Omental fat pad (tissue), 4 donors: ENCODE measurements around the gene CYTH3. TPM values are rescaled to one million over a fixed set of nuclear protein-coding genes. Genes with fewer than 3 reads are reported as not detected.
"Not testable (repeated sequence)": the region's sequence is repeated elsewhere in the genome, so short reads cannot be mapped to it uniquely, and the experiment has no call there.

Experiments used
- ATAC-seq: fragments of 150-250 bp; one replicate; pipeline ENCODE4 v1.9.1; 2016; ENCODE audit warnings: mild to moderate bottlenecking, moderate library complexity; ENCODE audit not compliant: low FRiP score
- DNase-seq: peaks from one replicate; pipeline ENCODE4 v3.0.0-alpha.2; 2019; ENCODE audit warnings: low spot score
- total RNA-seq, 4 donors: library from RNA; depleted of rRNA; stranded (reverse); fragments of >200 nt; gene quantifications; one replicate each; pipeline ENCODE4 v1.1.0, GENCODE V29; 2016
- TF ChIP-seq, protein P1 (sequence below), 3 donors: fragments of 450-650 bp; IDR thresholded peaks; one replicate each; pipeline ENCODE4 v1.5.1; 2016 to 2017; ENCODE audit warnings: antibody characterized with exemption in 3 of 3, mild to moderate bottlenecking in 3 of 3, moderate library complexity in 2 of 3

The CYTH3 gene
- total RNA-seq, 4 donors from 2014 or later, result 34.2 to 87.0 (median 60.2) TPM

GRCh38 chr7:6156734-6157133 is 115.7 kb downstream of the CYTH3 start:
- DNase-seq, result no peak
- ATAC-seq, result no peak
- TF ChIP-seq, protein P1, sequence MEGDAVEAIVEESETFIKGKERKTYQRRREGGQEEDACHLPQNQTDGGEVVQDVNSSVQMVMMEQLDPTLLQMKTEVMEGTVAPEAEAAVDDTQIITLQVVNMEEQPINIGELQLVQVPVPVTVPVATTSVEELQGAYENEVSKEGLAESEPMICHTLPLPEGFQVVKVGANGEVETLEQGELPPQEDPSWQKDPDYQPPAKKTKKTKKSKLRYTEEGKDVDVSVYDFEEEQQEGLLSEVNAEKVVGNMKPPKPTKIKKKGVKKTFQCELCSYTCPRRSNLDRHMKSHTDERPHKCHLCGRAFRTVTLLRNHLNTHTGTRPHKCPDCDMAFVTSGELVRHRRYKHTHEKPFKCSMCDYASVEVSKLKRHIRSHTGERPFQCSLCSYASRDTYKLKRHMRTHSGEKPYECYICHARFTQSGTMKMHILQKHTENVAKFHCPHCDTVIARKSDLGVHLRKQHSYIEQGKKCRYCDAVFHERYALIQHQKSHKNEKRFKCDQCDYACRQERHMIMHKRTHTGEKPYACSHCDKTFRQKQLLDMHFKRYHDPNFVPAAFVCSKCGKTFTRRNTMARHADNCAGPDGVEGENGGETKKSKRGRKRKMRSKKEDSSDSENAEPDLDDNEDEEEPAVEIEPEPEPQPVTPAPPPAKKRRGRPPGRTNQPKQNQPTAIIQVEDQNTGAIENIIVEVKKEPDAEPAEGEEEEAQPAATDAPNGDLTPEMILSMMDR (IDR thresholded peaks at IDR 0.05), result no peak

DNA sequence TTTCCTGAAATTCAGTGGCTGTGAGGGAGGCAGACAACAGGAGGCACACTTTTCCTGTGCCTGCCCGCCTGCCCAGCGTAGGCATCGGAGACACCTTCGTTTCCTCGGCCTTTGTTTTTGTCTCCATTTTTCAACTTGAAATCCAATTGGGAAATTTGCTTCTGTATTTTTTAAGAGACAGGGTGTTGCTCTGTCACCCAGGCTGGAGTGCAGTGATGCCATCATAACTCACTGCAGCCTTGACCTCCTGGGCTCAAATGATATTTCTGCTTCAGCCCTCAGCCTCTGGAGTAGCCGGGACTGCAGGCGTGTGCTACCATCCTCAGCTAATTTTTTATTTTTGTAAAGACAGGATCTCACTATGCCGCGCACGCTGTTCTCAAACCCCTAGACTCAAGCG is 116.8 kb downstream of the CYTH3 start:
- no peak for ATAC-seq
- TF ChIP-seq, protein P1 (IDR thresholded peaks at IDR 0.05), result no peak
- no peak for DNase-seq

- TF ChIP-seq, protein P1 (IDR thresholded peaks at IDR 0.05), result no peak
- DNase-seq (no peak), ATAC-seq (no peak)
Observed at GRCh38 chr7:6154542-6155404, 117.7 kb downstream of the CYTH3 start.

GRCh38 chr7:6153646-6154541 is 118.5 kb downstream of the CYTH3 start:
- DNase-seq (no peak), ATAC-seq (no peak)
- TF ChIP-seq, protein P1 (IDR thresholded peaks at IDR 0.05), result no peak

DNA sequence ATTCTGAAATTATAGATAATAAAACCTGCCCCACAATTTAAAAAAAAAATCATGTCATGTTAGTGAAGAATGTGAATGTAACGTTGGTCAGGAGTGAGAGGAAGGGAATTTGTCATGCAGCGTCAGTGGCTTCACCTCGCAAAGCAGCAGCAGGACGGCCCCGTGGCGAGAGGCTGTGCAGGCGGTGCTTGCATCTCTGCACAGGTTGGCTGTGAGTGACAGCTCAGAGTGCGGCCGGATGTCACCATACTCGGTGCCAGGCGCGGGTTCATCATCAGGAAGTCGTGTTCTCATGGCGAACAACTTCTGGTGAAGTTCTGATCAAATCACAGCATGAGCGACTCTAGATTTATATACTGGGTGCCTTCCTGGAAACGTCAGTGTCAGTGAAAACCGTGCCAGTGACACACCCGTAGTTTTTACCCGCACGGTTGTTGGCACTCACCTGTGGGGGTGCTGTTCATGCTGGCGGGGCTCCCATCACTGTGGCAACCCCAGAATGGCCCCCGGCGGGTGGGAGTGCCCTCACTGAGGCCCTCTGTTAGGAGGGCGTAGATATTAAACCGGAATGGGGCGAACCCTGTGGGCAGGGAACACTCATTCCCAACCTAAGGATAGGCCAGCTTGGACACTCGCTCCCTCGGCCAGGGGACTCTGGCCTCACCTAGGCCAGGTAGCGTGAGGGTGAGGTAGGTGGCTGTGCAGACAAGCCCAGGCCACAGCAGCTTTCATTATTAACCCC is 120.3 kb downstream of the CYTH3 start:
- DNase-seq (no peak), ATAC-seq (no peak)
- TF ChIP-seq, protein P1 (IDR thresholded peaks at IDR 0.05), result no peak

GRCh38 chr7:6151527-6151926 is 120.9 kb downstream of the CYTH3 start:
- not testable (repeated sequence) for ATAC-seq, DNase-seq

GRCh38 chr7:6149996-6150395 is 122.4 kb downstream of the CYTH3 start:
- DNase-seq (no peak), ATAC-seq (no peak)
- TF ChIP-seq, protein P1 (IDR thresholded peaks at IDR 0.05), result no peak
